CD4-positive, alpha-beta T cell treated with Interleukin-17A for 1 hour (primary cell): ENCODE results near the gene PLA2G4C.

Experiments
- DNase-seq: peaks from one replicate; pipeline ENCODE4 v3.0.0-alpha.2; 2020

The PLA2G4C gene

DNA sequence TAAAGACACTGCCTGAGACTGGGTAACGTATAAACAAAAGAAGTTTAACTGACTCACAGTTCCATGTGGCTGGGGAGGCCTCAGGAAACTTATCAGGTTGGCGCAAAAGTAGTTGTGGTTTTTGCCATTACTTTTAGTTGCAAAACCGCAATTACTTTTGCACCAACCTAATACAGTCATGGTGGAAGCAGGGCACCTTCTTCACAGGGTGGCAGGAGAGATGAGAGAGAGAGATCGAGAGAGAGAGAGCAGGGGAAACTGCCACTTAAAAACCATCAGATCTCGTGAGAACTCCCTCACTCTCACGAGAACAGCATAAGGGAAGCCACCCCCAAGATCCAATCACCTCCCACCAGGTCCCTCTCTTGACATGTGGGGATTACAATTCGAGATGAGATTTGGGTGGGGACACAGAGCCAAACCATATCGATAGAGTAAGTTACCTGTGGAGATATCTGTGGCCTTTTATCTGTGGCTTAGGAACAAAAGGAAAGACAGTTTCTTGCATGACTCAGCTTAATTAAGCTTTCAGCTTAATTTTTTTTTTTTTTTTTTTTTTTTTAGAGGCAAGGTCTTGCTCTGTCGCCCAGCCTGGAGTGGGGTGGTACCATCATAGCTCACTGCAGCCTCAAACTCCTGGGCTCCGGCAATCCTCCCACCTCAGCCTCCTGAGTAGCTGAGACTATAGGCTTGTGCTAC lies 59.1 kb downstream of the PLA2G4C start:
- no peak for DNase-seq

DNA sequence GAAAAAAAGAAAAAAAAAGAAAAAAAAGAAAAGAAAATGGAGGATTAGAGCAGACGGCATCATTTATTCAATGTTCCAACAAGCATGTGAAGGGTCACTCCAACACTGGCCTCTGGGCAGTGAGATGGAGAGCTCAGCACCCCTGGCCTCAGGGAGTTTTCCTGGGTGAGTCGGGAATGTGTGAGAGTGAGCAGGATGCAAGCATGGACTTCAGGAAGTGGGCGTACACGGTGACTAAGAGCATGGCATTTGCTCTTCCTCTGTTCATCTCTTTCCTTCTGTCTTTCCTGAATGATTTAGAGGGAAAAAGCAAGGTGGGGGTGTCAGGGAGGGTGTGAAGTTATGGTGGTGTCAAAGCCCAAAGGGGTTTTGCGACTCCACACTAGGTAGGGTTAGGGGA lies 66.1 kb downstream of the PLA2G4C start:
- no peak for DNase-seq

DNA sequence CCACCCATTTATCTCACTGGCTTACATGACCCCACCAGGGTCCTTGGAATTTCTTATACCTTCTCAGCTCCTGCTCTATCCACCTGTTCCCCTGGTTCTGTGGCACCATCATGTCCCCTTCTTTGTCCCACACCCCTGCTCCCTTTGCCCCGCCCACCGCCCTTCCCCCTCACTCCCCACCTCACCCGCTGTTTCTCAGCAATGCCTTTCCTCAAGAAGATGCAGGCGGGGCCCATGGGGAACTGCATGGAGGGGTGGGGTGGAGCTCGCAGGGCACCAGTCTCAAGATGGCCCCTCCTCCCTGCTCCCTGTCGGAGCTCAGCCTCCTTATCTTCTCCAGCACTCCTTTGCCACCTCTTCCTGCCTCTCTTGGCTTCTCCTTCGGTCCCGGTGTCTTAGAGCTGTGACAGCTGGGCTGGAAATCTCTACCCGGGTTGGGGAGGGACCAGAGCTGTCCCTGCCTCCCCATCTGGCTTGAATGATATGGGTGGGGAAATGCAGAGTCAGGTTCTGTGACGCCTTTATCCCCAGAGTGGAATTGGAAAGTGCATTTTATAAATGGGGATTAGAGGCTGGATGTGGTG lies 66.8 kb downstream of the PLA2G4C start, which contains the start of gene CABP5:
Gene CABP5 (minus strand): TSS at position 405 of the 584 bp plus-strand sequence. CDS start 157 bp downstream, at position 248.
- no peak for DNase-seq

GRCh38 chr19:48041877-48042580 lies 68.6 kb downstream of the PLA2G4C start:
- DNase-seq, result no peak

DNA sequence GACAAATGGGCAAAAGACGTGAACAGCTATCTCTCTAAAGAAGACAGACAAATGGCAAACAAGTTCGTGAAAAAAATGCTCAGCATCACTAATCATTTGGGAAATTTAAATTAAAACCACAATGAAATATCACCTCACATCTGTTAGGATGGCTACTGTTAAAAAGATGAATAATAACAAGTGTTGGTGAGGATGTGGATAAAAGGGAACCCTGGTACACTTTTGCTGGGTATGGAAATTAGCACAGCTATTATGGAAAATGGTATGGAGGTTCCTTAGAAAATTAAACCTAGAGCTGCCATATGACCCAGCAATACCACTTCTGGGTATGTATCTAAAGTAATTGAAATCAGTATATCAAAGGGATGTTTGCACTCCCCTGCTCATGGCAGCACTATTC lies 73.9 kb downstream of the PLA2G4C start:
- no peak for DNase-seq

- DNase-seq, result no peak
Measured at GRCh38 chr19:48033604-48034003, 77.0 kb downstream of the PLA2G4C start.

DNA sequence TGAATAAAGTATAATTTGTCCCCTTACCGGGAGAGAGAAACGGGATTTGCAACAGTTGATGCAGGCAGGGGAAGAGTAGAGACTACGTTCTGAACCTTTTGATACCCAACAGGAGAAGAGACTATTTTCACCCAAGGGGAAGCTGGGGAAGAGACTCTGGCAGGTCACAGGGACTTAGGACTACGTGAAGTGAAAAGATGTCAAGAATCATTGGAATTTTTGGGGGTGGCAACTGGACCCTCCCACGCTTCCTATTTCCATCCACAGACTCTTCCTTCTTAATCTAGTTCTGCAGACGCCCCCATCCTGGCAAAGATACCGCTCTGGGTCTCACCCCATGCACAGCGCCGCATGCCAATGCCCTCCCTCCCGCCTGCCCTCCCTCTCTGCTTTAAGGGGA lies 80.5 kb downstream of the PLA2G4C start:
- no peak for DNase-seq

DNA sequence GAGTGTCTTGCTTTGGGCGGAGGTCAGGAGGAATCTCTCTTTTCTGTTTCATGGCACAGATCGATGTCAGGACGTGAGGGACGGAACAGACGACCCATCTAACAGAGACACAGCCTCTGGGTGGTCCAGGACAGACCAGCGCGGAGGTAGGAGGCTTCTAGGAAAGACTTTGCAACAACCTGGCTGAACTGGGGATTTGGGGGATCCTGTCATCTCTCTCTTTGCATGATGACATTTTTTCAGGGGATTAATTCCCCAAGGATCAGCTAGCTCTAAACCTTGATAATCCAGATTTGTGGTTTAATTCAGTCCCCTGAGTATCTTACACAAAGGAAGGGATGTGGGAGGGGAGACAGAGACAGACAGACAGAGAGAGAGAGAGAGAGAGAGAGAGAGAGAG lies 81.2 kb downstream of the PLA2G4C start:
- no peak for DNase-seq

DNA sequence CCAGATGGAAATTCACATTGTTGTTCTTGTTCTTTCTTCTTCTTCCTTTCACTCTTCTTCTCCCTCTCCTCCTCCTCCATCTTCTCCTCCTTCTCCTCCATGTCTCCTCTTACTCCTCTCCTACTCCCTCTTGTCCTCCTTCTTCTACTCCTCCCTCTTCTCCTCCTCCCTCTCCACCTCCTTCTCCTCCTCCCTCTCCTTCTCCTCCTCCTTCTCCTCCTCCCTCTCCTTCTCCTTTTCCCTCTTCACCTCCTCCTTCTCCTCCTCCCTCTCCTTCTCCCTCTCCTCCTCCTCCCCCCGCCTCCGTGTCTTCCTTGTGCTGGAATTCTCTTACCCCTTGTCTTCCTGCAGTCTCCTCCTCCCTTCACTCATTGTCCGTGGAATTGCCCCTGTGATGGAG lies 85.1 kb downstream of the PLA2G4C start:
- DNase-seq, result no peak

DNA sequence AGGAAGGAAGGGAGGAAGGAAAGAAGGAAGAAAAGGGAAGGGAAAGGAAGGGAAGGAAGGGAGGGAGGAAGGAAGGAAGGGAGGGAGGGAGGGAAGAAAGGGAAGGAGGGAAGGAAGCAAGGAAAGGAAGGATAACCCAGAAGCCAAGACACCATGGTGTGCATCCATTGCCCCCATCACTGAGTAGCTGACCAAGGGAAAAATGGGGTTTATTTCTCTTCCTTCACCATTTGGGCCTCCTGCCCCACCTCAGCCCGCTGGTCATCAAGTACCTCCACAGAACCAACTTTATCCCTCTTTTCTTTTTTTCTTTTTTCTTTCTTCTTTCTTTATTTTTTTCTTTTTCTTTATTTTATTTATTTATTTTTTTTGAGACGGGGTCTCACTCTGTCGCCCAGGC lies 87.1 kb downstream of the PLA2G4C start:
- no peak for DNase-seq

GRCh38 chr19:48023011-48023410 lies 87.6 kb downstream of the PLA2G4C start:
- no peak for DNase-seq

DNA sequence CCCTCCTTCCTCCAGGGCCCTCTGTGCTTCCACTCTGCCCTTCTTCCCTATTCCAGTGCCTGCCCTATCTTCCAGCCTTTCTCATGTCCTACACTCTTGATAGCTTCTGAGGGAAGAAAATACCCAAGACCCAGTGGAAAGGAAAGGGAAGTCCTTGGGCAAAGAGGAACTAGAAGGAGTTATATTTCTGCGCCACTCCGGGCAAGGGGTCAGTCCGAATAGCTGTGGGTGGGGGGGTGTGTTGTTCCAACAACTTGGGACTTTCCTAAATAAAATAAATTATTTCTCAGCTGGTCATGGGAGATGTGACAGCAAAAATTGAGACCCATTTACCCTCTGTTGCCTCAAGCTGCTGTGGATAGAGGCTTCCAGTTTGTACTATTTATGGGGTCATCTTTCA lies 89.9 kb downstream of the PLA2G4C start:
- no peak for DNase-seq

DNA sequence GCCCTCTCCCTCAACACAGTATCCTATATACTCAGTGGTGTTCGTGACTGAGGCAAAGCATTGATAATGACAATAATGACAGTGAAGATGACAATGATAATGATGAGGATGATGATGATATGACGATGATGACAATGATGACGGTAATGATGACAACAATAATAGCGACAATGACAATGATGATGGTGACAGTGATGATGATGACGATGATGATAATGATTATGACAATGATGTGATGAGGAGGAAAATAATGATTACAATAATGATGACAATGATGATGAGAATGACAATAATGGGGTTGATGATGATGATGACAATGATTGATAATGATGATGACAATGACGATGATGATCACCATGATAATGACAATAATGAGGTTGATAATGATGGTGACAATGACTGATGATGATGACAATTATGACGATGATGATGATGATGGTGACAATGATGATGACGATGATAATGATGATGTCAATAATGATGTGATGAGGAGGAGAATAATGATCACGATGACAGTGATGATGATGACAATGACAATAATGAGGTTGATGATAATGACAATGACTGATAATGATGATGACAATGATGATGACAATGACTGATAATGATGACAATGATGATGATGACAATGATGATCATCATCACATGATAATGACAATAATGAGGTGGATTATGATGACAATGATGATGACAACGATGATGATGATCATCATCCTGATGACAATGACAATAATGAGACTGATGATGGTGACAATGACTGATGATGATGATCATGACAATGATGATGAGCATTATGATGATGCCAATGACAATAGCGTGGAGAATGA lies 99.5 kb downstream of the PLA2G4C start:
- DNase-seq, result no peak

DNA sequence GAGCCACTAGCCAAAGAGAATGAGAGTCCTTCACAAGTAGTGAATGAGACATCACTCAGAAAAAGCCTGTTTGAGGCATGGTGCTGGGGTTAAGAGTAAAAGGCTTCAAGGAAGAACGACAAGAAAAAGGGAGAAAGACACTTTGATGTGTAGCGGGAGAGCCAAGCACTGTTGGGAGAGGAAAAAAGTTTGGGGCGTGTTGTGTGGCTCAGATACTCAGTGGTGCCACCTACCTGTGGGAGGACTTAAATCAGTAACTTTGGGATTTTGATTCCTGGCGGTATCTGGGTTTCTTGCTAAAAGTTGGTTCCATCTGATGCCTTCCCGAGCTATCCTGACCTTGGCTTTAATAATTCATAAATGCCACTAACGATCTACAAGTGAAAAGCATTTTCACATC lies 103.9 kb downstream of the PLA2G4C start:
- DNase-seq, result no peak

- DNase-seq, result no peak
Measured at GRCh38 chr19:48004236-48004635, 106.4 kb downstream of the PLA2G4C start.

GRCh38 chr19:48000846-48001245 lies 109.8 kb downstream of the PLA2G4C start:
- DNase-seq, result no peak

- DNase-seq, result no peak
Measured at GRCh38 chr19:47998800-47999199, 111.8 kb downstream of the PLA2G4C start.
